IMR-90 (cell line): Measurements from ENCODE around the gene DHX9. TPM values are rescaled to one million over a fixed set of nuclear protein-coding genes. Genes with fewer than 3 reads are reported as not detected.

Experiments used
- ELK1 ChIP-seq: fragments of 150-350 bp; IDR thresholded peaks from 2 replicates; pipeline ENCODE4 v1.6.1; 2016; ENCODE audit warnings: low read depth, mild to moderate bottlenecking, low read length, moderate library complexity, borderline replicate concordance
- MAZ ChIP-seq: IDR thresholded peaks from 2 replicates; pipeline ENCODE4 v1.6.1; 2012; ENCODE audit warnings: low read depth, mild to moderate bottlenecking, low read length, improper control_type of control experiment, moderate library complexity, borderline replicate concordance
- POLR2A ChIP-seq: IDR thresholded peaks from 2 replicates; pipeline ENCODE4 v1.6.1; 2012; ENCODE audit warnings: mild to moderate bottlenecking, low read depth, low read length
- RAD21 ChIP-seq: IDR thresholded peaks from 2 replicates; pipeline ENCODE4 v1.6.1; 2012; ENCODE audit warnings: low read length, improper control_type of control experiment
- polyA plus RNA-seq, 3 experiments: library from polyadenylated mRNA; depleted of rRNA; stranded (reverse); fragments of >200 nt; gene quantifications; 2 replicates each; pipeline ENCODE4 v1.2.3, GENCODE V29; 2012; ENCODE audit warnings: low replicate concordance in 1 of 3
- total RNA-seq: library from RNA; depleted of rRNA; stranded (reverse); fragments of >200 nt; gene quantifications from 2 replicates; pipeline ENCODE4 v1.2.3, GENCODE V29; 2012

The DHX9 gene
- total and polyA plus RNA-seq, 2 of the 4 experiments (the other 2 are of a cell fraction) = 119 to 211 TPM

DNA sequence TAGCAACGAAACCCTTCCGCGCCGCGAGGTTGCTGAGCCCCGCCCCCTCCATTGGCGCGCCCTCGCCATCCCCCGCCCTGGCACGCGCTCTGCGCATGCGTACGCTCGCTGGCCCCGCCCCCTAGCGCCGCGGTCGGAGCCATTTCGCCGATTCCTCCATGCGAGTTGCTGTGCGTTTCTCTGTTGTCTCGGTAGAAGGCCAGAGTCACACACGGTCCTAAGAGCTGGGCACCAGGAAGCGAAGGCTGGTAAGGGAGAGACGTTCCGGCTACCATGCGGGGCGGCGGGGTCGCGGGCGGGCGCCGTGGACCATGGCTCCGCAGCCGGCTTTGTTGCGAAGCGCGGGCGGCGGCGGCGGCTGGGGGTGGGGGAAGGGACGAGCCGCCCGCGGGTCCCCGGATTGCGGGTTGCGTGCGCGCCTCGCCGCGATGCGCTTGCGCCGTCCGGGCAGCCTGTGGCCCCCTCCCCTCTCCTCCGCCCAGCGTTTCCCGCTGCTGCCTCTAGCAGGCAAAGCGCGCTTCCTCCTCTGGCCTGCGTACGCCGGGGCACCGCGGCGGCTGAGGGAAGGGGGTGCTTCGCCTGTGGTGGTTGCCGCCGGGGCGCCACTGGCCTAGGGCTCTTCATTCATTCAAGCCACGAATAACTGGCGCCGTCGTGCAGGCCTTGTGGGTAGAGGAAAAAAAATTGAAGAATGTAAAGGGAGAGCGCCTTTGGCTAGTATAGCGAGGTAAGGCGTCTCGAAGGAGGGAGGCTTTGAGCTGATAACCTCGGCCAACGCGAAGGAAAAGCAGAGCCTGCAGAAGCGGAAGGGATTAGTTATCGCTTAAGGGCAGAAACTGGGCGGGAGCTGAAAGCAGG lies at the start of gene DHX9 (continued):
- TF ChIP-seq RAD21 (no peak), MAZ (peak; percentile 95), POLR2A (peak; percentile 97), ELK1 (no peak)
